NOMO-1 (cell line): Measurements from ENCODE around the gene CELF5.
"Not testable (repeated sequence)": the region's sequence is repeated elsewhere in the genome, so short reads cannot be mapped to it uniquely, and the experiment has no call there.

Experiments used
- DNase-seq, 2 experiments: peaks; one replicate each; lab custom pipeline; 2025; ENCODE audit not compliant: unreplicated experiment in 2 of 2; lab: John Stamatoyannopoulos, UW

Gene CELF5

GRCh38 chr19:3316132-3316648 is 91.7 kb downstream of the CELF5 start:
- DNase-seq, result no peak

GRCh38 chr19:3316659-3317207 is 92.3 kb downstream of the CELF5 start:
- DNase-seq, result no peak

- no peak for DNase-seq
Observed at GRCh38 chr19:3319643-3320353, 95.3 kb downstream of the CELF5 start.

- DNase-seq, result no peak
Observed at GRCh38 chr19:3320354-3320670, 95.9 kb downstream of the CELF5 start.

GRCh38 chr19:3320853-3321252 is 96.4 kb downstream of the CELF5 start:
- DNase-seq, result no peak

- DNase-seq, result no peak
Observed at GRCh38 chr19:3321696-3322095, 97.2 kb downstream of the CELF5 start.

- no peak for DNase-seq
Observed at GRCh38 chr19:3322199-3322978, 97.9 kb downstream of the CELF5 start.

- no peak for DNase-seq
Observed at GRCh38 chr19:3323026-3323425, 98.6 kb downstream of the CELF5 start.

- no peak for DNase-seq
Observed at GRCh38 chr19:3323658-3324057, 99.2 kb downstream of the CELF5 start.

GRCh38 chr19:3324405-3324856 is 100.0 kb downstream of the CELF5 start:
- DNase-seq, result no peak

- no peak for DNase-seq
Observed at GRCh38 chr19:3325451-3325850, 101.0 kb downstream of the CELF5 start.

- no peak for DNase-seq
Observed at GRCh38 chr19:3328743-3329142, 104.3 kb downstream of the CELF5 start.

- DNase-seq, result no peak
Observed at GRCh38 chr19:3330047-3330446, 105.6 kb downstream of the CELF5 start.

GRCh38 chr19:3332232-3332631 is 107.8 kb downstream of the CELF5 start:
- DNase-seq, result not testable (repeated sequence)

GRCh38 chr19:3333020-3333583 is 108.6 kb downstream of the CELF5 start:
- no peak for DNase-seq

GRCh38 chr19:3333662-3334061 is 109.2 kb downstream of the CELF5 start:
- no peak for DNase-seq

- not testable (repeated sequence) for DNase-seq
Observed at GRCh38 chr19:3334749-3335430, 110.4 kb downstream of the CELF5 start.

GRCh38 chr19:3335431-3336350 is 111.2 kb downstream of the CELF5 start:
- DNase-seq, result no peak

GRCh38 chr19:3336351-3336679 is 111.9 kb downstream of the CELF5 start:
- no peak for DNase-seq
